ENCODE data around the gene ACAP2.

DNA sequence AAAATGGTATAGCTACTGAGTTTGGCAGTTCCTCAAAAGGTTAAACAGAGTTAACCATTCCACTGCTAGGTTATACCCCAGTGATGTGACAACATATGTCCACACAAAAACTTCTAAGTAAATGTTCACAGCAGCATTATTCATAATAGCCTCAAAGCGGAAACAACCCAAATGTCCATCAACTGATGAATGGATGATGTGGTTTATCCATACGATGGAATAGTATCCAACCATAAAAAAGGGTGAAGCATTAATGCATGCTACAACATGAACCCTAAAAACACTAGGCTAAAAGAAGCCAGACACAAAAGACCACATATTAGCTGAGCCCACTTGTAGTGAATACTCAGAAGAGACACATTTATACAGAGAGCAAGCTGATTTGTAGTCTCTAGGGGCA is 180.9 kb downstream of the ACAP2 start:
- TF ChIP-seq, protein P1, sequence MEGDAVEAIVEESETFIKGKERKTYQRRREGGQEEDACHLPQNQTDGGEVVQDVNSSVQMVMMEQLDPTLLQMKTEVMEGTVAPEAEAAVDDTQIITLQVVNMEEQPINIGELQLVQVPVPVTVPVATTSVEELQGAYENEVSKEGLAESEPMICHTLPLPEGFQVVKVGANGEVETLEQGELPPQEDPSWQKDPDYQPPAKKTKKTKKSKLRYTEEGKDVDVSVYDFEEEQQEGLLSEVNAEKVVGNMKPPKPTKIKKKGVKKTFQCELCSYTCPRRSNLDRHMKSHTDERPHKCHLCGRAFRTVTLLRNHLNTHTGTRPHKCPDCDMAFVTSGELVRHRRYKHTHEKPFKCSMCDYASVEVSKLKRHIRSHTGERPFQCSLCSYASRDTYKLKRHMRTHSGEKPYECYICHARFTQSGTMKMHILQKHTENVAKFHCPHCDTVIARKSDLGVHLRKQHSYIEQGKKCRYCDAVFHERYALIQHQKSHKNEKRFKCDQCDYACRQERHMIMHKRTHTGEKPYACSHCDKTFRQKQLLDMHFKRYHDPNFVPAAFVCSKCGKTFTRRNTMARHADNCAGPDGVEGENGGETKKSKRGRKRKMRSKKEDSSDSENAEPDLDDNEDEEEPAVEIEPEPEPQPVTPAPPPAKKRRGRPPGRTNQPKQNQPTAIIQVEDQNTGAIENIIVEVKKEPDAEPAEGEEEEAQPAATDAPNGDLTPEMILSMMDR (IDR thresholded peaks at IDR 0.05 in 4 of 5, conservative IDR thresholded peaks at IDR 0.05 in 1 of 5): no peak
- TF ChIP-seq POLR2A (IDR thresholded peaks at IDR 0.05): no peak
